CD8-positive, alpha-beta memory T cell (primary cell): ENCODE data around the gene WBP4. TPM values are rescaled to one million over a fixed set of nuclear protein-coding genes. Genes with fewer than 3 reads are reported as not detected.
A peak's percentile ranks its signal among the peaks of the same experiment; 100 is the strongest.
"Not testable (repeated sequence)": the region's sequence is repeated elsewhere in the genome, so short reads cannot be mapped to it uniquely, and the experiment has no call there.

Source experiments
- CTCF ChIA-PET: fragments of 350-600 bp; sonication (Branson Sonifier 250); formaldehyde crosslinking; loops from one replicate; lab custom pipeline; 2021; ENCODE audit warnings: antibody characterized with exemption; lab: Charles Lee
- POLR2A ChIA-PET: fragments of 350-600 bp; sonication (Branson Sonifier 250); formaldehyde crosslinking; loops from one replicate; lab custom pipeline; 2021; ENCODE audit warnings: antibody characterized with exemption; lab: Charles Lee
- DNase-seq, 5 donors: peaks; one replicate each; pipeline versions ENCODE4 v3.0.0 to v3.0.0-alpha.2; 2020 to 2022; ENCODE audit warnings: mixed read lengths in 1 of 5
- H3K27ac ChIP-seq: one replicate; pipeline ENCODE4 v1.7.0; 2013; ENCODE audit warnings: low read depth, mild to moderate bottlenecking, low read length, moderate library complexity
- H3K27me3 ChIP-seq: 2 replicates; pipeline ENCODE4 v1.7.0; 2013; ENCODE audit warnings: low read length, mild to moderate bottlenecking; ENCODE audit not compliant: insufficient read depth, poor library complexity, severe bottlenecking
- H3K36me3 ChIP-seq: 2 replicates; pipeline ENCODE4 v1.7.0; 2013; ENCODE audit warnings: mild to moderate bottlenecking, low read length, moderate library complexity; ENCODE audit not compliant: insufficient read depth
- H3K4me1 ChIP-seq: 2 replicates; pipeline ENCODE4 v1.7.0; 2013; ENCODE audit warnings: mild to moderate bottlenecking, low read length, moderate library complexity; ENCODE audit not compliant: insufficient read depth
- H3K4me3 ChIP-seq: 2 replicates; pipeline ENCODE4 v1.7.0; 2013; ENCODE audit warnings: mild to moderate bottlenecking, low read length
- H3K9me3 ChIP-seq: 2 replicates; pipeline ENCODE4 v1.7.0; 2013; ENCODE audit warnings: mild to moderate bottlenecking, low read length
- H3K27ac Mint-ChIP-seq, 8 donors: one replicate each; pipeline ENCODE4 v1.8.0; 2020 to 2021; ENCODE audit warnings: mixed read lengths in 8 of 8, mild to moderate bottlenecking in 6 of 8, inconsistent platforms in 3 of 8, moderate library complexity in 3 of 8
- H3K27me3 Mint-ChIP-seq, 2 donors: one replicate each; pipeline ENCODE4 v1.8.0; 2020 to 2021; ENCODE audit warnings: mixed read lengths in 2 of 2, mild to moderate bottlenecking in 1 of 2, moderate library complexity in 1 of 2
- H3K36me3 Mint-ChIP-seq, 3 donors: one replicate each; pipeline ENCODE4 v1.8.0; 2020 to 2021; ENCODE audit warnings: mixed read lengths in 3 of 3, inconsistent platforms in 1 of 3, mild to moderate bottlenecking in 1 of 3
- H3K4me1 Mint-ChIP-seq, 3 donors: one replicate each; pipeline ENCODE4 v1.8.0; 2020 to 2021; ENCODE audit warnings: mixed read lengths in 3 of 3, inconsistent platforms in 1 of 3, mild to moderate bottlenecking in 1 of 3
- H3K4me3 Mint-ChIP-seq, 7 donors: one replicate each; pipeline ENCODE4 v1.8.0; 2020 to 2021; ENCODE audit warnings: mixed read lengths in 7 of 7, mild to moderate bottlenecking in 6 of 7, moderate library complexity in 4 of 7, inconsistent platforms in 2 of 7
- H3K9me3 Mint-ChIP-seq, 5 donors: one replicate each; pipeline ENCODE4 v1.8.0; 2020 to 2022; ENCODE audit warnings: mixed read lengths in 5 of 5, mild to moderate bottlenecking in 3 of 5, moderate library complexity in 2 of 5, inconsistent platforms in 1 of 5
- polyA plus RNA-seq: library from polyadenylated mRNA; unstranded; fragments of 300-500 nt; fragmentation: Illumina TruSeq; gene quantifications from one replicate; pipeline ENCODE4 v1.2.3, GENCODE V29; 2021
- total RNA-seq, 2 experiments: library from RNA; stranded (reverse); gene quantifications; one replicate each; pipeline ENCODE4 v1.2.3, GENCODE V29; 2021

The WBP4 gene
- total and polyA plus RNA-seq, 3 experiments from 2014 or later = 4.7 to 15.8 (median 15.5) TPM

GRCh38 chr13:41127701-41128100 is 66.4 kb downstream of the WBP4 start:
- no peaks in the 10 kb centered on the region for H3K9me3 Mint-ChIP-seq
- H3K27ac ChIP-seq = no peak overlapping the region
- no peak overlapping the region for H3K4me3 ChIP-seq
- POLR2A ChIA-PET = no interaction called here
- H3K27ac Mint-ChIP-seq = peak overlapping the region in 1 of 8 donors; percentile 8
- CTCF ChIA-PET = interaction anchor here (1.0 kb wide), 1 partner anchor 73 kb away, joined by 3 read pairs; no protein-coding TSS in a partner anchor
- H3K4me3 Mint-ChIP-seq = peak overlapping the region in 1 of 7 donors; percentile 4
- no peaks in the 10 kb centered on the region for H3K9me3 ChIP-seq
- H3K27me3 ChIP-seq = no peaks in the 10 kb centered on the region
- peaks cover 33 to 59% (median 53%) of the 10 kb centered on the region in 3 donors for H3K4me1 Mint-ChIP-seq
- H3K36me3 Mint-ChIP-seq = peaks cover 0 to 29% (median 8%) of the 10 kb centered on the region in 3 donors
- no peak for DNase-seq
- H3K36me3 ChIP-seq = no peaks in the 10 kb centered on the region
- H3K4me1 ChIP-seq = peaks cover 21% of the 10 kb centered on the region
- no peaks in the 10 kb centered on the region for H3K27me3 Mint-ChIP-seq

GRCh38 chr13:41130356-41130755 is 69.0 kb downstream of the WBP4 start:
- Mint-ChIP-seq H3K4me1 (peaks cover 47 to 62% (median 62%) of the 10 kb centered on the region in 3 donors), H3K27ac (peak overlapping the region in 5 of 8 donors; percentile 1 to 83 (median 44)), H3K4me3 (peak overlapping the region; percentile 96 to 100 (median 97)), H3K27me3 (no peaks in the 10 kb centered on the region), H3K9me3 (no peaks in the 10 kb centered on the region), H3K36me3 (peaks cover 0 to 25% (median 5%) of the 10 kb centered on the region in 3 donors)
- POLR2A ChIA-PET = no interaction called here
- no peaks in the 10 kb centered on the region for H3K27me3 ChIP-seq
- H3K27ac ChIP-seq = peak overlapping the region; percentile 17
- no peaks in the 10 kb centered on the region for H3K36me3 ChIP-seq
- no peaks in the 10 kb centered on the region for H3K9me3 ChIP-seq
- DNase-seq = no peak
- H3K4me3 ChIP-seq = peak overlapping the region; percentile 53
- CTCF ChIA-PET = no interaction called here
- H3K4me1 ChIP-seq = peaks cover 30% of the 10 kb centered on the region

GRCh38 chr13:41131189-41131588 is 69.9 kb downstream of the WBP4 start:
- POLR2A ChIA-PET = interaction anchor here (0.5 kb wide), 1 partner anchor 433 kb away, joined by 3 read pairs; no protein-coding TSS in a partner anchor
- H3K9me3 ChIP-seq, H3K27me3 ChIP-seq, H3K27me3 Mint-ChIP-seq, CTCF ChIA-PET, DNase-seq, H3K27ac ChIP-seq, H3K9me3 Mint-ChIP-seq, H3K36me3 ChIP-seq: not testable (repeated sequence)
- peak overlapping the region; percentile 53 for H3K4me3 ChIP-seq
- Mint-ChIP-seq H3K4me1 (peaks cover 47 to 62% (median 62%) of the 10 kb centered on the region in 3 donors), H3K27ac (peak overlapping the region in 7 of 8 donors; percentile 1 to 42 (median 34)), H3K36me3 (peaks cover 0 to 20% (median 5%) of the 10 kb centered on the region in 3 donors), H3K4me3 (peak overlapping the region; percentile 96 to 100 (median 97))
- H3K4me1 ChIP-seq = peaks cover 30% of the 10 kb centered on the region

- POLR2A ChIA-PET = interaction anchor here (0.5 kb wide), 1 partner anchor 432 kb away, joined by 3 read pairs; no protein-coding TSS in a partner anchor
- H3K4me3 ChIP-seq = peak overlapping the region; percentile 93
- H3K36me3 ChIP-seq, H3K9me3 ChIP-seq, CTCF ChIA-PET, H3K9me3 Mint-ChIP-seq, H3K27me3 ChIP-seq, H3K27me3 Mint-ChIP-seq, DNase-seq: not testable (repeated sequence)
- H3K36me3 Mint-ChIP-seq = peaks cover 4 to 14% (median 4%) of the 10 kb centered on the region in 3 donors
- peak overlapping the region; percentile 55 to 98 (median 96) for H3K27ac Mint-ChIP-seq
- H3K4me1 ChIP-seq = peaks cover 30% of the 10 kb centered on the region
- H3K4me1 Mint-ChIP-seq = peaks cover 47 to 62% (median 62%) of the 10 kb centered on the region in 3 donors
- peak overlapping the region; percentile 96 to 100 (median 97) for H3K4me3 Mint-ChIP-seq
- H3K27ac ChIP-seq = peak overlapping the region; percentile 59
These were observed 70.6 kb downstream of the WBP4 start for GRCh38 chr13:41131660-41132511.

GRCh38 chr13:41132512-41133152 is 71.3 kb downstream of the WBP4 start, which contains the start of gene KBTBD6:
Gene KBTBD6 (minus strand): TSS chr13:41132802. CDS start chr13:41132511, 291 bp downstream.
- CTCF ChIA-PET = no interaction called here
- H3K4me1 Mint-ChIP-seq = peaks cover 50 to 63% (median 60%) of the 10 kb centered on the region in 3 donors
- peak within 1 kb of the TSS; percentile 96 to 100 (median 97) for H3K4me3 Mint-ChIP-seq
- H3K36me3 Mint-ChIP-seq = peaks cover 4 to 13% (median 10%) of the 10 kb centered on the region in 3 donors
- Histone ChIP-seq H3K27ac (peak within 1 kb of the TSS; percentile 59), H3K27me3 (no peaks in the 10 kb centered on the region), H3K9me3 (no peaks in the 10 kb centered on the region), H3K4me3 (peak within 1 kb of the TSS; percentile 93), H3K4me1 (peaks cover 30% of the 10 kb centered on the region), H3K36me3 (no peaks in the 10 kb centered on the region)
- no peaks in the 10 kb centered on the region for H3K9me3 Mint-ChIP-seq
- POLR2A ChIA-PET = no interaction called here
- H3K27me3 Mint-ChIP-seq = no peaks in the 10 kb centered on the region
- DNase-seq = peak; percentile 87 to 92 (median 89)
- H3K27ac Mint-ChIP-seq = peak within 1 kb of the TSS; percentile 55 to 98 (median 96)

Other genes starting within 250 kb of the WBP4 start
- gene ELF1, start 42.2 kb upstream of the WBP4 start, total RNA-seq = 10 to 100 TPM; 76.8 to 77.6 TPM
- gene ELF1, start 42.2 kb upstream of the WBP4 start, polyA plus RNA-seq = 139 TPM
- gene KBTBD6, start 71.3 kb downstream of the WBP4 start, total RNA-seq = 1 to 10 TPM; 5.9 to 6.5 TPM
- 4.4 TPM for gene KBTBD6, start 71.3 kb downstream of the WBP4 start, polyA plus RNA-seq
- 1 to 10 TPM; 4.1 to 4.4 TPM for gene KBTBD7, start 133.1 kb downstream of the WBP4 start, total RNA-seq
- 8.2 TPM for gene KBTBD7, start 133.1 kb downstream of the WBP4 start, polyA plus RNA-seq
- gene MTRF1, start 202.1 kb downstream of the WBP4 start, total RNA-seq = 10 to 100 TPM; 17.3 to 18.8 TPM
- gene MTRF1, start 202.1 kb downstream of the WBP4 start, polyA plus RNA-seq = 11.5 TPM
- 10 to 100 TPM; 23.3 to 24.0 TPM for gene NAA16, start 249.8 kb downstream of the WBP4 start, total RNA-seq
- 17.0 TPM for gene NAA16, start 249.8 kb downstream of the WBP4 start, polyA plus RNA-seq